SK-N-SH (cell line): ENCODE results near the gene CORO1A. TPM values are rescaled to one million over a fixed set of nuclear protein-coding genes. Genes with fewer than 3 reads are reported as not detected.

Experiments used
- CTCF ChIA-PET: fragments of 300-600, 350-600 bp; formaldehyde crosslinking; extraction: SDS; loops from one replicate; lab custom pipeline; 2021; lab: Yijun Ruan, JAX
- POLR2A ChIA-PET: fragments of 350-600 bp; sonication (Branson Sonifier 250); formaldehyde crosslinking; extraction: SDS; loops from one replicate; lab custom pipeline; 2020; ENCODE audit warnings: antibody characterized with exemption, inconsistent platforms; lab: Yijun Ruan, JAX
- DNase-seq: peaks from one replicate; pipeline ENCODE4 v3.0.0; 2012
- H2AFZ ChIP-seq: fragments of 200-600 bp; sonication (generic); 2 replicates; pipeline ENCODE4 v1.8.1; 2016; ENCODE audit warnings: antibody characterized with exemption, mild to moderate bottlenecking, low read depth
- H3F3A ChIP-seq: fragments of 200-600 bp; sonication (generic); replicated peaks from 2 replicates; pipeline ENCODE3; 2016; ENCODE audit warnings: antibody characterized with exemption, mild to moderate bottlenecking; ENCODE audit not compliant: insufficient read depth
- H3K27ac ChIP-seq, 2 experiments: fragments of 200-500 bp in 1 of 2; fragments of 200-600 bp in 1 of 2; sonication (Bioruptor generic) in 1 of 2; sonication (generic), shearing (Covaris generic) in 1 of 2; 2 replicates each; pipeline versions ENCODE4 v1.5.1 to v1.6.1; 2014 to 2016; ENCODE audit warnings: low read depth in 2 of 2, inconsistent platforms in 1 of 2, low read length in 1 of 2, mild to moderate bottlenecking in 1 of 2, mixed read lengths in 1 of 2
- H3K27me3 ChIP-seq: fragments of 200-600 bp; sonication (generic), shearing (Covaris generic); 2 replicates; pipeline ENCODE4 v1.6.1; 2016; ENCODE audit warnings: mixed run types; ENCODE audit not compliant: insufficient read depth
- H3K36me3 ChIP-seq, 2 experiments: fragments of 200-500 bp in 1 of 2; fragments of 200-600 bp in 1 of 2; sonication (Bioruptor generic) in 1 of 2; sonication (generic) in 1 of 2; replicated peaks in 1 of 2; 2 replicates each; pipeline versions ENCODE3 to v1.5.1; 2014 to 2016; ENCODE audit warnings: low read length in 1 of 2, mild to moderate bottlenecking in 1 of 2; ENCODE audit not compliant: insufficient read depth in 2 of 2, control insufficient read depth in 1 of 2
- H3K4me1 ChIP-seq, 2 experiments: fragments of 200-500 bp in 1 of 2; fragments of 200-600 bp in 1 of 2; sonication (Bioruptor generic) in 1 of 2; sonication (generic), shearing (Covaris generic) in 1 of 2; 2 replicates each; pipeline versions ENCODE4 v1.5.1 to v1.6.1; 2014 to 2016; ENCODE audit warnings: low read depth in 1 of 2, low read length in 1 of 2, mixed run types in 1 of 2; ENCODE audit not compliant: insufficient read depth in 2 of 2, control insufficient read depth in 1 of 2
- H3K4me2 ChIP-seq: fragments of 200-600 bp; sonication (generic), shearing (Covaris generic); 2 replicates; pipeline ENCODE4 v1.6.1; 2017; ENCODE audit warnings: mixed run types
- H3K4me3 ChIP-seq, 2 experiments: fragments of 200-500 bp in 1 of 2; fragments of 200-600 bp in 1 of 2; sonication (Bioruptor generic) in 1 of 2; sonication (generic), shearing (Covaris generic) in 1 of 2; 2 replicates each; pipeline versions ENCODE4 v1.5.1 to v1.8.1; 2014 to 2016; ENCODE audit warnings: low read depth in 2 of 2, inconsistent platforms in 1 of 2, low read length in 1 of 2, mild to moderate bottlenecking in 1 of 2, mixed read lengths in 1 of 2, moderate library complexity in 1 of 2
- H3K79me2 ChIP-seq: fragments of 200-600 bp; sonication (generic); 2 replicates; pipeline ENCODE4 v1.8.1; 2017; ENCODE audit warnings: mild to moderate bottlenecking; ENCODE audit not compliant: insufficient read depth
- H3K9ac ChIP-seq: fragments of 200-600 bp; sonication (generic); 2 replicates; pipeline ENCODE4 v1.6.1; 2017; ENCODE audit warnings: mixed run types
- H3K9me2 ChIP-seq: fragments of 200-600 bp; sonication (generic); 2 replicates; pipeline ENCODE4 v1.6.1; 2017; ENCODE audit warnings: mixed run types
- H3K9me3 ChIP-seq: fragments of 200-600 bp; sonication (generic); 2 replicates; pipeline ENCODE4 v1.6.1; 2017; ENCODE audit warnings: mixed run types, mild to moderate bottlenecking, moderate library complexity
- H4K20me1 ChIP-seq: fragments of 200-600 bp; sonication (generic); 2 replicates; pipeline ENCODE4 v1.6.1; 2017; ENCODE audit warnings: mild to moderate bottlenecking, mixed run types; ENCODE audit not compliant: insufficient read depth
- ELF1 ChIP-seq: IDR thresholded peaks from 2 replicates; pipeline ENCODE4 v1.4.0; 2012
- FOXJ3 ChIP-seq: sonication (generic); formaldehyde crosslinking; IDR thresholded peaks from 2 replicates; pipeline ENCODE4 v1.5.1; 2020; ENCODE audit warnings: mild to moderate bottlenecking, missing genetic modification reagents
- GABPA ChIP-seq: IDR thresholded peaks from 2 replicates; pipeline ENCODE4 v1.4.0; 2012; ENCODE audit warnings: low read depth, mild to moderate bottlenecking
- GATA2 ChIP-seq: sonication (generic); formaldehyde crosslinking; IDR thresholded peaks from 2 replicates; pipeline ENCODE4 v1.5.0; 2020; ENCODE audit warnings: mild to moderate bottlenecking, missing genetic modification reagents
- JUND ChIP-seq: IDR thresholded peaks from 2 replicates; pipeline ENCODE4 v1.4.0; 2012
- MEF2A ChIP-seq: IDR thresholded peaks from 2 replicates; pipeline ENCODE4 v1.4.0; 2012; ENCODE audit warnings: low read depth, borderline replicate concordance
- MXI1 ChIP-seq: IDR thresholded peaks from 2 replicates; pipeline ENCODE4 v1.6.1; 2012; ENCODE audit warnings: mild to moderate bottlenecking, low read depth, low read length, improper control_type of control experiment
- NFIC ChIP-seq: IDR thresholded peaks from 2 replicates; pipeline ENCODE4 v1.4.0; 2012; ENCODE audit warnings: borderline replicate concordance
- NRF1 ChIP-seq: IDR thresholded peaks from 2 replicates; pipeline ENCODE4 v1.6.1; 2012; ENCODE audit warnings: low read depth, mild to moderate bottlenecking, low read length
- POLR2AphosphoS5 ChIP-seq: IDR thresholded peaks from 2 replicates; pipeline ENCODE4 v1.6.1; 2012; ENCODE audit warnings: low read depth, low read length
- RCOR1 ChIP-seq: fragments of 150-350 bp; IDR thresholded peaks from 2 replicates; pipeline ENCODE4 v1.6.1; 2017; ENCODE audit warnings: antibody characterized with exemption, low read length
- RXRA ChIP-seq: IDR thresholded peaks from 2 replicates; pipeline ENCODE4 v1.4.0; 2012; ENCODE audit warnings: low read depth, mild to moderate bottlenecking, borderline replicate concordance
- SIN3A ChIP-seq: IDR thresholded peaks from 2 replicates; pipeline ENCODE4 v1.6.1; 2012; ENCODE audit warnings: low read depth, mild to moderate bottlenecking, low read length, moderate library complexity, borderline replicate concordance
- YY1 ChIP-seq: IDR thresholded peaks from 2 replicates; pipeline ENCODE4 v1.4.0; 2012; ENCODE audit warnings: low read depth, mild to moderate bottlenecking
- WGBS: methylation state at CpG from one replicate; pipeline ENCODE4 v1.1.6; 2017; ENCODE audit warnings: low lambda C conversion rate; 5-methylcytosine and 5-hydroxymethylcytosine counted together
- polyA plus RNA-seq, 3 experiments: library from polyadenylated mRNA; depleted of rRNA; stranded (reverse); fragments of >200 nt; gene quantifications; 2 replicates each; pipeline ENCODE4 v1.2.3, GENCODE V29; 2012
- TF ChIP-seq, protein P1 (sequence below): IDR thresholded peaks from 2 replicates; pipeline ENCODE4 v1.4.0; 2012; ENCODE audit warnings: low read depth, borderline replicate concordance
- TF ChIP-seq, protein P2 (sequence below): fragments of 200-600 bp; sonication (generic); IDR thresholded peaks from 2 replicates; pipeline ENCODE4 v1.6.1; 2017; ENCODE audit warnings: antibody characterized with exemption, mild to moderate bottlenecking, moderate library complexity

CORO1A gene
- polyA plus RNA-seq, 1 of the 3 experiments (the other 2 are of a cell fraction): 13.5 TPM

DNA sequence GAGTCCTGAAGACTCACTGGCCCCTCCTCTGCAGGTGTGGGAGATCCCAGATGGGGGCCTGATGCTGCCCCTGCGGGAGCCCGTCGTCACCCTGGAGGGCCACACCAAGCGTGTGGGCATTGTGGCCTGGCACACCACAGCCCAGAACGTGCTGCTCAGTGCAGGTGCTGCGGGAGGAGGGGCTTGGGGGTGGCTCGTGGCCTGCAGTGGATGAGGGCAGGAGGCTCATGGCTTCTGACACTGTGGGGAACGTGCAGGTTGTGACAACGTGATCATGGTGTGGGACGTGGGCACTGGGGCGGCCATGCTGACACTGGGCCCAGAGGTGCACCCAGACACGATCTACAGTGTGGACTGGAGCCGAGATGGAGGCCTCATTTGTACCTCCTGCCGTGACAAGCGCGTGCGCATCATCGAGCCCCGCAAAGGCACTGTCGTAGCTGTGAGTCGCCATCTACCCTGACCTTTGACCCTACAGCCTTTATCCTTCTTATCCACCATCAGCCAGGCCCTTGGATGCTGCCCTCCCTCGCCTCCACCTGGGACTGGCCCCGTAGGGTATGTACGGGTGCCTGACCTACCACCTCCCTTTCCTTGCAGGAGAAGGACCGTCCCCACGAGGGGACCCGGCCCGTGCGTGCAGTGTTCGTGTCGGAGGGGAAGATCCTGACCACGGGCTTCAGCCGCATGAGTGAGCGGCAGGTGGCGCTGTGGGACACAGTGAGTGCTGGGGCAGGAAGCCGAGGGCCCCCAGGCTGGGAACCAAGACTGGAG lies 3.6 kb downstream of the CORO1A start:
- CTCF ChIA-PET: interaction anchor here (6.0 kb wide), 1 partner anchor 94 kb away, joined by 33 read pairs; the partner anchor contains the start of gene TBX6
- Histone ChIP-seq H3K4me1 (peaks cover 0 to 25% of the 10 kb centered on the region in 2 experiments; a peak in 1 of 4 replicates), H3K9ac (no peak overlapping the region), H3K9me3 (no peaks in the 10 kb centered on the region), H3K4me2 (no peak overlapping the region), H3K9me2 (no peaks in the 10 kb centered on the region), H3K4me3 (no peak overlapping the region; a peak in 1 of 4 replicates), H3K27me3 (no peaks in the 10 kb centered on the region), H3K27ac (no peak overlapping the region; a peak in 1 of 4 replicates), H2AFZ (no peak overlapping the region), H3K79me2 (no peaks in the 10 kb centered on the region), H3K36me3 (peaks cover 0 to 6% of the 10 kb centered on the region in 2 experiments), H4K20me1 (no peaks in the 10 kb centered on the region), H3F3A (peaks cover 4% of the 10 kb centered on the region)
- TF ChIP-seq, protein P1, sequence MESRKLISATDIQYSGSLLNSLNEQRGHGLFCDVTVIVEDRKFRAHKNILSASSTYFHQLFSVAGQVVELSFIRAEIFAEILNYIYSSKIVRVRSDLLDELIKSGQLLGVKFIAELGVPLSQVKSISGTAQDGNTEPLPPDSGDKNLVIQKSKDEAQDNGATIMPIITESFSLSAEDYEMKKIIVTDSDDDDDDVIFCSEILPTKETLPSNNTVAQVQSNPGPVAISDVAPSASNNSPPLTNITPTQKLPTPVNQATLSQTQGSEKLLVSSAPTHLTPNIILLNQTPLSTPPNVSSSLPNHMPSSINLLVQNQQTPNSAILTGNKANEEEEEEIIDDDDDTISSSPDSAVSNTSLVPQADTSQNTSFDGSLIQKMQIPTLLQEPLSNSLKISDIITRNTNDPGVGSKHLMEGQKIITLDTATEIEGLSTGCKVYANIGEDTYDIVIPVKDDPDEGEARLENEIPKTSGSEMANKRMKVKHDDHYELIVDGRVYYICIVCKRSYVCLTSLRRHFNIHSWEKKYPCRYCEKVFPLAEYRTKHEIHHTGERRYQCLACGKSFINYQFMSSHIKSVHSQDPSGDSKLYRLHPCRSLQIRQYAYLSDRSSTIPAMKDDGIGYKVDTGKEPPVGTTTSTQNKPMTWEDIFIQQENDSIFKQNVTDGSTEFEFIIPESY: no peak
- TF ChIP-seq, protein P2, sequence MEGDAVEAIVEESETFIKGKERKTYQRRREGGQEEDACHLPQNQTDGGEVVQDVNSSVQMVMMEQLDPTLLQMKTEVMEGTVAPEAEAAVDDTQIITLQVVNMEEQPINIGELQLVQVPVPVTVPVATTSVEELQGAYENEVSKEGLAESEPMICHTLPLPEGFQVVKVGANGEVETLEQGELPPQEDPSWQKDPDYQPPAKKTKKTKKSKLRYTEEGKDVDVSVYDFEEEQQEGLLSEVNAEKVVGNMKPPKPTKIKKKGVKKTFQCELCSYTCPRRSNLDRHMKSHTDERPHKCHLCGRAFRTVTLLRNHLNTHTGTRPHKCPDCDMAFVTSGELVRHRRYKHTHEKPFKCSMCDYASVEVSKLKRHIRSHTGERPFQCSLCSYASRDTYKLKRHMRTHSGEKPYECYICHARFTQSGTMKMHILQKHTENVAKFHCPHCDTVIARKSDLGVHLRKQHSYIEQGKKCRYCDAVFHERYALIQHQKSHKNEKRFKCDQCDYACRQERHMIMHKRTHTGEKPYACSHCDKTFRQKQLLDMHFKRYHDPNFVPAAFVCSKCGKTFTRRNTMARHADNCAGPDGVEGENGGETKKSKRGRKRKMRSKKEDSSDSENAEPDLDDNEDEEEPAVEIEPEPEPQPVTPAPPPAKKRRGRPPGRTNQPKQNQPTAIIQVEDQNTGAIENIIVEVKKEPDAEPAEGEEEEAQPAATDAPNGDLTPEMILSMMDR: peak; percentile 21
- peak; percentile 45 for DNase-seq
- POLR2A ChIA-PET: no interaction called here
- WGBS: 97% methylated on average over 30 of the region's 36 CpGs

DNA sequence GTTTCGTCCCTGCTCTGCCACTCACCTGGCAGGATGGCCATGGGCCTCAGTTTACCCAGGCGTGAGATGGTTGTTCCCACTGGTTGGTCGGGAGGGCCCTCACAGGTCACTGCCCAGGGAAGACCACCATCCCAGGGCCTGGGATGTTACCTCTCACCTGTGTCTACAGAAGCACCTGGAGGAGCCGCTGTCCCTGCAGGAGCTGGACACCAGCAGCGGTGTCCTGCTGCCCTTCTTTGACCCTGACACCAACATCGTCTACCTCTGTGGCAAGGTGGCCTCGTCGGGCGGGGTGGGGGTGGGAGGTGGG lies 4.1 kb downstream of the CORO1A start:
- ChIA-PET CTCF (interaction anchor here (0.9 to 6.0 kb wide), 3 partner anchors 50 to 94 kb away, joined by 3 to 33 read pairs (median 3); partner anchors contain the start of gene TBX6), POLR2A (no interaction called here)
- Histone ChIP-seq H3K9me3 (no peaks in the 10 kb centered on the region), H2AFZ (no peak overlapping the region), H3K79me2 (no peaks in the 10 kb centered on the region), H3K4me2 (no peak overlapping the region), H3K9me2 (no peaks in the 10 kb centered on the region), H3F3A (peaks cover 4% of the 10 kb centered on the region), H3K4me1 (peaks cover 0 to 25% of the 10 kb centered on the region in 2 experiments; a peak in 1 of 4 replicates), H3K9ac (no peak overlapping the region), H4K20me1 (no peaks in the 10 kb centered on the region), H3K4me3 (no peak overlapping the region; a peak in 1 of 4 replicates), H3K27ac (no peak overlapping the region; a peak in 1 of 4 replicates), H3K36me3 (peaks cover 0 to 6% of the 10 kb centered on the region in 2 experiments), H3K27me3 (no peaks in the 10 kb centered on the region)
- DNase-seq: no peak
- TF ChIP-seq YY1 (no peak), GABPA (no peak), JUND (no peak), NFIC (no peak), MXI1 (no peak), MEF2A (no peak), RXRA (no peak), SIN3A (no peak), POLR2AphosphoS5 (no peak), ELF1 (no peak), FOXJ3 (CRISPR knock-in tag) (no peak), NRF1 (no peak), GATA2 (no peak), RCOR1 (no peak)
- 60% methylated on average over 1 of the region's 9 CpGs for WGBS
